Measurements from ENCODE around the gene AFM. TPM values are rescaled to one million over a fixed set of nuclear protein-coding genes. Genes with fewer than 3 reads are reported as not detected.

AFM gene
- total and polyA plus RNA-seq, 2 donors (not counting 3 experiments of a cell fraction or from before 2014, with no cell fraction given): not detected

- Histone ChIP-seq H3K4me3 (replicated peaks in 1 of 3; ENCODE audit: insufficient read depth in 1 of 3, low read depth in 1 of 3, low read length in 3 of 3) (no peak overlapping the region), H3K36me3 (ENCODE audit: control insufficient read depth in 2 of 2, extremely low read depth in 1 of 2, insufficient read depth in 2 of 2, low read length in 2 of 2) (no peaks in the 10 kb centered on the region), H3K9ac (replicated peaks; ENCODE audit: extremely low read depth, insufficient read depth, low read length) (no peak overlapping the region), H3K4me2 (ENCODE audit: insufficient read depth, low read length) (no peak overlapping the region), H4K20me1 (replicated peaks; ENCODE audit: control insufficient read depth, extremely low read depth, insufficient read depth, low read length) (no peaks in the 10 kb centered on the region), H3K4me1 (ENCODE audit: control insufficient read depth, extremely low read depth, insufficient read depth, low read length) (no peaks in the 10 kb centered on the region), H3K9me1 (replicated peaks; ENCODE audit: control insufficient read depth, extremely low read depth, insufficient read depth, low read length) (no peaks in the 10 kb centered on the region), H2AFZ (ENCODE audit: low read depth, low read length) (no peak overlapping the region), H3K27ac (ENCODE audit: insufficient read depth, low read depth, low read length) (no peak overlapping the region), H3K79me2 (ENCODE audit: control insufficient read depth, insufficient read depth, low read length) (no peaks in the 10 kb centered on the region), H3K27me3 (ENCODE audit: control insufficient read depth in 2 of 2, insufficient read depth in 2 of 2, low read length in 2 of 2) (no peaks in the 10 kb centered on the region), H3K9me3 (replicated peaks; ENCODE audit: control insufficient read depth, insufficient read depth, low read length) (no peaks in the 10 kb centered on the region)
- no TSS peak for BruUV-seq (replicated peaks)
- ChIA-PET CTCF (interaction anchor here (1.0 to 2.2 kb wide), 4 partner anchors 8 to 195 kb away, joined by 3 to 15 read pairs (median 3); no protein-coding TSS in a partner anchor), POLR2A (no interaction called here)
- FAIRE-seq (no peak), DNase-seq (ENCODE audit: low read depth, low spot score) (no peak)
- dilution Hi-C loops (cut with MboI; ENCODE audit: extremely low pct_ligation_motif_present, low sequenced_read_pairs) (no loop called here), intact Hi-C loops (cut with micrococcal nuclease) (no loop called here)
- TF ChIP-seq POLR2AphosphoS5 (IDR thresholded peaks at IDR 0.05; ENCODE audit: insufficient read depth, low read depth, low read length) (no peak), GATA2 (IDR thresholded peaks at IDR 0.05; ENCODE audit: insufficient read depth, insufficient read length, low read depth, low read length) (no peak)
Measured at GRCh38 chr4:73459048-73459421, 22.5 kb upstream of the AFM start.

GRCh38 chr4:73460913-73461522, 20.5 kb upstream of the AFM start:
- TF ChIP-seq JUN (IDR thresholded peaks at IDR 0.05; ENCODE audit: borderline replicate concordance, insufficient read depth, insufficient read length, low read depth) (no peak), POLR2A (IDR thresholded peaks at IDR 0.05; ENCODE audit: low read depth, low read length) (no peak), FOS (IDR thresholded peaks at IDR 0.05; ENCODE audit: borderline replicate concordance, insufficient read depth, low read length) (no peak), POLR2AphosphoS5 (IDR thresholded peaks at IDR 0.05; ENCODE audit: insufficient read depth, low read depth, low read length) (no peak)
- TF ChIP-seq, protein P1, sequence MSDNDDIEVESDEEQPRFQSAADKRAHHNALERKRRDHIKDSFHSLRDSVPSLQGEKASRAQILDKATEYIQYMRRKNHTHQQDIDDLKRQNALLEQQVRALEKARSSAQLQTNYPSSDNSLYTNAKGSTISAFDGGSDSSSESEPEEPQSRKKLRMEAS (IDR thresholded peaks at IDR 0.05; ENCODE audit: insufficient read depth, insufficient read length): no peak

More at GRCh38 chr4:73460913-73461522, 20.5 kb upstream of the AFM start:
- POLR2A ChIA-PET: no interaction called here
- Histone ChIP-seq H3K36me3 (ENCODE audit: control insufficient read depth in 2 of 2, extremely low read depth in 1 of 2, insufficient read depth in 2 of 2, low read length in 2 of 2) (no peaks in the 10 kb centered on the region), H2AFZ (ENCODE audit: low read depth, low read length) (no peak overlapping the region), H3K27me3 (ENCODE audit: control insufficient read depth in 2 of 2, insufficient read depth in 2 of 2, low read length in 2 of 2) (no peaks in the 10 kb centered on the region), H3K27ac (ENCODE audit: insufficient read depth, low read depth, low read length) (no peak overlapping the region), H3K79me2 (ENCODE audit: control insufficient read depth, insufficient read depth, low read length) (no peaks in the 10 kb centered on the region), H3K4me1 (ENCODE audit: control insufficient read depth, extremely low read depth, insufficient read depth, low read length) (no peaks in the 10 kb centered on the region), H3K9me3 (replicated peaks; ENCODE audit: control insufficient read depth, insufficient read depth, low read length) (no peaks in the 10 kb centered on the region), H3K4me3 (replicated peaks in 1 of 3; ENCODE audit: insufficient read depth in 1 of 3, low read depth in 1 of 3, low read length in 3 of 3) (no peak overlapping the region), H3K4me2 (ENCODE audit: insufficient read depth, low read length) (no peak overlapping the region), H4K20me1 (replicated peaks; ENCODE audit: control insufficient read depth, extremely low read depth, insufficient read depth, low read length) (no peaks in the 10 kb centered on the region), H3K9ac (replicated peaks; ENCODE audit: extremely low read depth, insufficient read depth, low read length) (no peak overlapping the region), H3K9me1 (replicated peaks; ENCODE audit: control insufficient read depth, extremely low read depth, insufficient read depth, low read length) (no peaks in the 10 kb centered on the region)
- no TSS peak for BruUV-seq (replicated peaks)
- CTCF ChIA-PET: no interaction called here
- FAIRE-seq (no peak), DNase-seq (ENCODE audit: low read depth, low spot score) (no peak)
- dilution Hi-C loops (cut with MboI; ENCODE audit: extremely low pct_ligation_motif_present, low sequenced_read_pairs): no loop called here
- intact Hi-C loops (cut with micrococcal nuclease): no loop called here

All from endothelial cell of umbilical vein (primary cell).